D721Med (cell line): ENCODE data around the gene SYT11.
"Not testable (repeated sequence)": the region's sequence is repeated elsewhere in the genome, so short reads cannot be mapped to it uniquely, and the experiment has no call there.

Source experiments
- DNase-seq: peaks from one replicate; pipeline ENCODE4 v3.0.0; 2011; ENCODE audit warnings: low spot score; ENCODE audit not compliant: insufficient read length
- FAIRE-seq: peaks from 2 replicates; lab custom pipeline; 2011; peaks lifted over from hg19 to GRCh38; lab: Jason Lieb, UNC
- CTCF ChIP-seq: IDR thresholded peaks from 2 replicates; pipeline ENCODE4 v1.5.1; 2012; ENCODE audit warnings: mild to moderate bottlenecking, control low read depth; ENCODE audit not compliant: insufficient read depth; ENCODE audit errors: missing control alignments

SYT11 gene

DNA sequence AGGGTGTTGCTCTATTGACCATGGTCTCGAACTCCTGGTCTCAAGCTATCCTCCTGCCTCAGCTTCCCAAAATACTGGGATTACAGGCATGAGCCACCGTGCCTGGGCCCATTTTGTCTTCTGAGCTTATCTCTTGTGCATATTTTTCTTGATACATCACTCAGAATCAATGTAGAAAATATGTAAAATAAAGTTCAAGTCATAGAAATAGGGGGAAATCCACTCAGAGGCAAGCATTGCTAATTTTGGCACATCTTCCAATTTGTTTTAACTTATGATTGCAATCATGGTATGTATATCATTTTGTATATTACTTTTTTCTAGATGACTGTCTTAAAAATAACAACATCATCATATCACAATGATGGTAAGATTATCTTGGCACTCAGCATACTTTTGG is 30.2 kb downstream of the SYT11 start:
- DNase-seq = no peak
- no peak for FAIRE-seq
- no peak for TF ChIP-seq CTCF

- no peak for TF ChIP-seq CTCF
- DNase-seq (no peak), FAIRE-seq (no peak)
Observed at GRCh38 chr1:155890251-155890650, 30.9 kb downstream of the SYT11 start.

DNA sequence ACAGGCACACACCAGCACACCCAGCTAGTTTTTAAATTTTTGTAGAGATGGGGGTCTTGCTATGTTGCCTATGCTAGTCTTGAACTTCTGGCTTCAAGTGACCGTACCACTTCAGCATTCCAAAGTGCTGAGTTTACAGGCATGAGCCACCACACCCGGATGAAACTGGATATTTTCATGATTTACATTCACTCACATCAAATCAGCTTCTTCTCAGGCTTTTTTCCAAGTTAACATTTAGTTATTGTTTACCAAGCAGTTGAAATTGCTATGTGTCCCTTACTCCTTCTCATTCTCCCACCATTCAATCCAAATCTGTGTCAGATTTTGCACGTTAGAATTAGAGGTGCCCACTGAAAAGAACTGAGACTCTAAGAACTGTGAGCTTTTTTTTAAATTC is 33.4 kb downstream of the SYT11 start:
- no peak for TF ChIP-seq CTCF
- no peak for DNase-seq
- no peak for FAIRE-seq

GRCh38 chr1:155893389-155894142 is 34.2 kb downstream of the SYT11 start:
- TF ChIP-seq CTCF = no peak
- FAIRE-seq = no peak
- no peak for DNase-seq

DNA sequence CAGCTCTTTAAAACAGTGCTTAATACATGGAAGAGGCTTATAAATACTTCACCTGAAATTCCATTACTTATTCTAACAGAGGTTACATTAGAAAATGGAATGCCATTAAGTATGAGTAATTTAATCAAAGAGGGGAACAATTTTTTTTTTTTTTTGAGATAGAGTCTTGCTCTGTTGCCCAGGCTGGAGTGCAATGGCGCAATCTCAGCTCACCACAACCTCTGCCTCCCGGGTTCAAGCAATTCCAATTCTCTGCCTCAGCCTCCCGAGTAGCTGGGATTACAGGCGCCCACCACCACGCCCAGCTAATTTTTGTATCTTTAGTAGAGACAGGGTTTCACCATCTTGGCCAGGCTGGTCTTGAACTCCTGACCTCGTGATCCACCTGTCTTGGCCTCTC is 36.2 kb downstream of the SYT11 start:
- not testable (repeated sequence) for FAIRE-seq, DNase-seq

DNA sequence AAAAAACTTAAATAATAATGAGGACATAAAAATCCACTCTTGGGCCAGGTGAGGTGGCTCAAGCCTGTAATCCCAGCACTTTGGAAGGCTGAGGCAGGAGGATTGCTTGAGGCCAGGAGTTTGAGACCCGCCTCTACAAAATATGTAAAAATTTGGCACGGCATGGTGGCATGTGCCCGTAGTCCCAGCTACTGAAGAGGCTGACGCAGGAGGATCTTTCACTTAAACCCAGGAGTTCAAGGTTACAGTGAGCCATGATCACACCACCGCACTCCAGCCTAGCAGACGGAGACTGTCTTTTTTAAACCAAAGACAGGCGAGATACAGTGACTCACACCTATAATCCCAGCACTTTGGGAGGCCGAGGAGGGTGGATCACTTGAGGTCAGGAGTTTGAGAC is 37.1 kb downstream of the SYT11 start:
- DNase-seq, FAIRE-seq: not testable (repeated sequence)

GRCh38 chr1:155897746-155898145 is 38.4 kb downstream of the SYT11 start:
- TF ChIP-seq CTCF = no peak
- FAIRE-seq (no peak), DNase-seq (no peak)

GRCh38 chr1:155898888-155899287 is 39.5 kb downstream of the SYT11 start:
- DNase-seq (no peak), FAIRE-seq (no peak)
- no peak for TF ChIP-seq CTCF
